Stimulated activated CD4-positive, alpha-beta T cell treated with anti-CD3 and anti-CD28 coated beads, Interleukin-15, amount 100 ng/mL, for 24 hours (primary cell): ENCODE measurements around the gene ABCA12.
"Not testable (repeated sequence)": the region's sequence is repeated elsewhere in the genome, so short reads cannot be mapped to it uniquely, and the experiment has no call there.

Experiments
- DNase-seq: peaks from one replicate; pipeline ENCODE4 v3.0.0-alpha.2; 2020

ABCA12 gene, protein sequence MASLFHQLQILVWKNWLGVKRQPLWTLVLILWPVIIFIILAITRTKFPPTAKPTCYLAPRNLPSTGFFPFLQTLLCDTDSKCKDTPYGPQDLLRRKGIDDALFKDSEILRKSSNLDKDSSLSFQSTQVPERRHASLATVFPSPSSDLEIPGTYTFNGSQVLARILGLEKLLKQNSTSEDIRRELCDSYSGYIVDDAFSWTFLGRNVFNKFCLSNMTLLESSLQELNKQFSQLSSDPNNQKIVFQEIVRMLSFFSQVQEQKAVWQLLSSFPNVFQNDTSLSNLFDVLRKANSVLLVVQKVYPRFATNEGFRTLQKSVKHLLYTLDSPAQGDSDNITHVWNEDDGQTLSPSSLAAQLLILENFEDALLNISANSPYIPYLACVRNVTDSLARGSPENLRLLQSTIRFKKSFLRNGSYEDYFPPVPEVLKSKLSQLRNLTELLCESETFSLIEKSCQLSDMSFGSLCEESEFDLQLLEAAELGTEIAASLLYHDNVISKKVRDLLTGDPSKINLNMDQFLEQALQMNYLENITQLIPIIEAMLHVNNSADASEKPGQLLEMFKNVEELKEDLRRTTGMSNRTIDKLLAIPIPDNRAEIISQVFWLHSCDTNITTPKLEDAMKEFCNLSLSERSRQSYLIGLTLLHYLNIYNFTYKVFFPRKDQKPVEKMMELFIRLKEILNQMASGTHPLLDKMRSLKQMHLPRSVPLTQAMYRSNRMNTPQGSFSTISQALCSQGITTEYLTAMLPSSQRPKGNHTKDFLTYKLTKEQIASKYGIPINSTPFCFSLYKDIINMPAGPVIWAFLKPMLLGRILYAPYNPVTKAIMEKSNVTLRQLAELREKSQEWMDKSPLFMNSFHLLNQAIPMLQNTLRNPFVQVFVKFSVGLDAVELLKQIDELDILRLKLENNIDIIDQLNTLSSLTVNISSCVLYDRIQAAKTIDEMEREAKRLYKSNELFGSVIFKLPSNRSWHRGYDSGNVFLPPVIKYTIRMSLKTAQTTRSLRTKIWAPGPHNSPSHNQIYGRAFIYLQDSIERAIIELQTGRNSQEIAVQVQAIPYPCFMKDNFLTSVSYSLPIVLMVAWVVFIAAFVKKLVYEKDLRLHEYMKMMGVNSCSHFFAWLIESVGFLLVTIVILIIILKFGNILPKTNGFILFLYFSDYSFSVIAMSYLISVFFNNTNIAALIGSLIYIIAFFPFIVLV (N-terminal part only)

DNA sequence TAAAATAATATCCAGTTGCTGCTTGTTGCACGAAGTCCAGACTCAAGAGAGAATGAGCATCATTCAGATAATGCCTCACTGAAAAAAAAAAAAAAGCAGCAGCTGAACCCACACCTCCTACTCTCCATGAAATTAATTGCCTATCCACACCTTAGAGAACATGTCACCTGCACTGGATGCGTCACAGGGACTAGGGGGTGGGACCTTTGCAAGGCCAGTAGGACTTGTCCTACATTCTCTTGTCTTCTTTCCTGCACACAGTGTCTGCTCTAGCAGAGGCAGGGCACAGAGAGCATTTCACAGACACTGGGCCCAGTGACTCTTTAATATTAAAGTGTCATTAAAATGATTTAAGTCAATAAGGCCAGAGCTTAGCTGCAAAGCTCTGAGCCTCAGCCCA, at the start of gene ABCA12:
TSS of gene ABCA12 (minus strand) at position 148 of the 400 bp plus-strand sequence. CDS start 418 bp downstream, outside the sequence.
- DNase-seq = no peak

DNA sequence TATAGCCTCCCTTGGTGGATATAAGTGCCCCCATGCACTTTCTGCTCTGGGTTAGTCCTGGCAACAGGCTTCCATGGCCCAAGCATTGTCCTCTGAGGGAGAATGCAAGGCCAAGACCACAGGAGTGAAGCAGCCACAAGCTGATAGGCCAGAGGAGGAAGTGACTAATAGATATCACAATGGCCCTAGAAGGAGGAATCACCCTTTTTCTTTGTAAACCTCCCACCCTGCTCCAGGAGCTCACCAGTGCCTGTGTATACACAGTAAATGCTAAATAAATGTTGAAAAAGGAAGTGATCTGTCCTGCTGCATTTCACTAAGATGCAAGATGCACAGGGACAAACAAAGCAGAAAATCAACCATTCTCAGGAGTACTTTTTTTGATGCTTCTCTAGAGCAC, 49.7 kb upstream of the ABCA12 start:
- no peak for DNase-seq

DNA sequence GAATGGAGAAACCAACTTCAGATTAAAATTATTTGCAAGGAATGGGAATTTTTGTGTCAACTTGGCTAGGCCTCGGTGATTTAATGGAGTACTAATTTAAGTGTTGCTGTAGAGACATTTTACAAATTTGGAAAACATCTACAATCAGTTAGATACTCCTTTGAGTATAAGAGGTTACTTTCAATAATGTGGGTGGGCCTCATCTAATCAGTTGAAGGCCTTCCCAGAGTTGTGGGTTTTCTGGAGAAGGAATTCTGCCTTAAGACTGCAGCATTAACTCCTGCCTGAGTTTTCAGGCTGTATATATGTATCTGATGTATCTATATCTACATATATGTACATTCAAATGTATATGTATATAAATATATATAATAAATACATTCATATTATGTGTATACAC, 47.6 kb upstream of the ABCA12 start:
- no peak for DNase-seq

DNA sequence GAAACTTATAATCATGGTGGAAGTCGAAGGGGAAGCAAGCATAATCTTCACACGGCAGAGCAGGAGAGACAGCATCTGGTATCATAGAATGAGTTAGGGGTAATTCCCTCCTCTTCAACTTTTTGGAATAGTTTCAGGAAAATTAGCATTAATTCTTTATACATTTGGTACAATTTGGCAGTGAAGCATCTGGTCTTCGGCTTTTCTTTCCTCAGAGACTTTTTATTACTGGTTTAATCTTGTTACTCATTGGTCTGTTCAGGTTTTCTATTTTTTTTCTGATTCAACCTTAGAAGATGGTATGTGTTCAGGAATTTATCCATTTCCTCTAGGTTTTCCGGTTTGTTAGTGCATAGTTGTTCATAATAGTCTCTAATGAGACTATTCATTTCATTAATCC, 39.7 kb upstream of the ABCA12 start:
- no peak for DNase-seq

DNA sequence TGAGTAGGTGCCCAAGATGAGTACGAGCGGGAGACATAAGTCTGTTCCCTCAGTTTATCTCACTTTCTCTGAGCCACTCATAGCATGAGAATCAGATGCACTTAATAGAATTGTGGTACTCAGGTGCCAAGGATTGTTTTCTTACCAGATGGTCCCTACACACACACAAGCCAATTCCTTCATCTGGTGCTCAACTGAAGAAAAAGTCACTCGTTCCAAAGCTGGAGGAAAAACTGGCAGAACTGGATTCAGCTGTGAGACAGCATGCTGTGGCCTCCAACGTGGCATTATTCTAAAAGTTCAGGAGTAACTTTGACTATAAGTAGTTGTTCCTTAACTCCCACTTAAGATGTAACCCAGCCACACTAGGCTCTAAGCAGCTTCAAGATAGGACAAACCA, 33.4 kb upstream of the ABCA12 start:
- no peak for DNase-seq

DNA sequence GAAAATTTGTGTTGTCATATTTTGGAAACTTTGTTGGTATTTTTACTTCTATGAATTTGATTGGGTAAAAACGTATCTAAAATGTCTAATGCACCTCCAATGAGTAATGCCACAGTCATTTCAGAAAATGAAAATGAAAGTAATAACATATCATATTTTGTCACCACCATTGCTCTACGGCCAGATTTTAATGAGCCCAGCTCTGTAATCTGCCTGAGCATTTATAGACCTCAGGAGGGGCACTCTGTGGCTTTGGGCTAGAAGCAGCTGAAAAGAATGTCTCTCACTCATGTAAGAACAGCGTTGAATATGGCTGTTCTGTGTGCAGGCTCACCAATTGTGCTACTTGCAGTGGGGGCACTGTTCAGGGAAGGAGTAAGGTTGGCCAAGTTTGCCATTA, 32.7 kb upstream of the ABCA12 start:
- no peak for DNase-seq

DNA sequence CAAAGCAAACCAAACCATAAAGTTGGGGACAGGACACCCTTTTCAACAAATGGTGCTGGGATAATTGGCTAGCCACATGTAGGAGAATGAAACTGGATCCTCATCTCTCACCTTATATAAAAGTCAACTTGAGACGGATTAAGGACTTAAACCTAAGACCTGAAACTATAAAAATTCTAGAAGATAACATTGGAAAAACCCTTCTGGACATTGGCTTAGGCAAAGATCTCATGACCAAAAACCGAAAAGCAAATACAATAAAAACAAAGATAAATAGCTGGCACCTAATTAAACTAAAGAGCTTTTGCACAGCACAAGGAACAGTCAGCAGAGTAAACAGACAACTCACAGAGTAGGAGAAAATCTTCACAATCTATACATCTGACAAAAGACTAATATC, 28.1 kb upstream of the ABCA12 start:
- not testable (repeated sequence) for DNase-seq

DNA sequence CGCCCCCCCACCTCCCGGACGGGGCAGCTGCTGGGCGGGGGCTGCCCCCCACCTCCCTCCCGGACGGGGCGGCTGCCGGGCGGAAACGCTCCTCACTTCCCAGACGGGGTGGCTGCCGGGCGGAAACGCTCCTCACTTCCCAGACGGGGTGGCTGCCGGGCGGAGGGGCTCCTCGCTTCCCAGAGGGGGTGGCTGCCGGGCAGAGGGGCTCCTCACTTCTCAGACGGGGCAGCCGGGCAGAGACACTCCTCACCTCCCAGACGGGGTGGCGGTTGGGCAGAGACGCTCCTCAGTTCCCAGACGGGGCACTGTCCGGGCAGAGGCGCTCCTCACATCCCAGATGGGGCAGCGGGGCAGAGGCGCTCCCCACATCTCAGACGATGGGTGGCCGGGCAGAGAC, 24.9 kb upstream of the ABCA12 start:
- DNase-seq = not testable (repeated sequence)

DNA sequence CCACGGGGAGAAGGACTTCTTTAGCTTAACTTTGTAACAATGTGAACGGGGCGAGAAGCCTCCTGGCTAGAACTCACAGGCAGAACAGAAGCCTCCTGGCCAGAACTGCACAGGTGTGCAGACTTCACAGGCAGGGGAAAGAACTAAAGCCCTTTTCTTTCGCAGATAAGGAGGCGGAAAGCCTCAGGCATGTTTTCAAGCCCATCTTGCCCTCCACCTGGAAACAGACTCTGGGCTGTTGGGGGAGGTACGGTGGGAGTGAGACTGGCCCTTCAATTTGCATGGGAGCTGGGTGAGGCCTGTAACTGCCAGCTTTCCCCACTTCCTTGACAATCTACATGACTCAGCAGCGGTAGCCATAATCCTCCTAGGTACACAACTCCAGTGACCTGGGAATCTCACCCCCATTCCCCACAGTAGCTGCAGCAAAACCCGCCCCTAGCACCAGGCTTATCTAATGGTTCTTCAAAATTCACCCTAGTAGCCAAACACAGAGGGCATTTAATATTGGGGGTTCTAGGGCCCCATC, 22.9 kb upstream of the ABCA12 start:
- no peak for DNase-seq

DNA sequence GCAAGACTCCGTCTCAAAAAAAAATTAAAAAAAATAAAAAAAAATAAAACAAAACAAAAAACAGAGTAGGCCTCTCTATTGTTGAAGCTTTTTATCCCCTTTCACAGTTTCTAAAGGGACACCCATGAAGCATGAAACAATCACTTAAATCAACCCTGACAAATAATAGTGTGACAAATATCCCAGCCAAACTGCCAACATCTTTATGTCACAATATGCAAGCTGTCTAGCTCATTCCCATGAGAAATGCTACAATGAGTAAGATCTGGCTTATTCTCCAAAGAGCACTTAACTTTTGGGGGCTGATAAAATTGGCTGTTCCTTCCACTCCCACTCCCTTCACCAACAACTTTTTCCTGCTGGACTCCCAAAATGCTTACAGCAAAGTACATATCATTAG, 21.7 kb upstream of the ABCA12 start:
- no peak for DNase-seq

DNA sequence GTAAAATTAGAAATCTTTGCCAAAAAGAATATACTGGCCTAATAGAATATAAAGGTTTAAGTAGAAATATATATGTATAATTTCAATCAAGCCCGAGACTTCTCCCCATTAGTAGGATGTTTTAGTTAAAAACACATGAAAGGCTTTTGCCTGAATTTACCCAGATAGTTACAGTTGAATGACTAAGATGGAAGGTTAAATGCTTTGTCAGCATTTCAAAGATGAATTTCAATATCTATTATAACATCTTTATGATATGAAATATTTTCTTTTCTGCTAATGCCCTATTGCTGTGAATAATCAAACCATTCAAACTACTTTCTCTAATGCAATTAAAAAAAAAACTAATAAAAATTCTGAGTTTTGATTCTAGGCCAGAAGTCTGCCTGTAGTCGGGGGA, 18.0 kb upstream of the ABCA12 start:
- DNase-seq = no peak

DNA sequence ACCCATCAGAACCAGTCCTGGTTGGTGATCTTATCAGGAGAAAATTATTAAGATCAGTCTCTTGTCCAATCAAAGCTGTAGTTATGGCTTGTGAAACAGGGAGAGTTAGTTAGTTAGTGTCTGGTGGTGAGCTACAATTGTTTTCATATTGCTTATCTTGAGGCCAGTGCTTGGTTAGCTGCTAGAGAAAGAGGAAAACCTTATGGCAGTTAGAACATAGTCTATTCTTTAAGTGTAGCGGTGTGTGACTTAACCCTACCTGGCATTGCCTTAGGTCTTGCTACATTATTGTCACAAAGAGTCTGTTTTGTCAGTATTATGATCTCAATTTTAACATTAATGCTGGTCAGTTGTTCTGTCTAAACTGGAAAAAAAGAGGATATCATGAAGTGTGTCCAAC, 11.5 kb upstream of the ABCA12 start:
- DNase-seq = no peak

DNA sequence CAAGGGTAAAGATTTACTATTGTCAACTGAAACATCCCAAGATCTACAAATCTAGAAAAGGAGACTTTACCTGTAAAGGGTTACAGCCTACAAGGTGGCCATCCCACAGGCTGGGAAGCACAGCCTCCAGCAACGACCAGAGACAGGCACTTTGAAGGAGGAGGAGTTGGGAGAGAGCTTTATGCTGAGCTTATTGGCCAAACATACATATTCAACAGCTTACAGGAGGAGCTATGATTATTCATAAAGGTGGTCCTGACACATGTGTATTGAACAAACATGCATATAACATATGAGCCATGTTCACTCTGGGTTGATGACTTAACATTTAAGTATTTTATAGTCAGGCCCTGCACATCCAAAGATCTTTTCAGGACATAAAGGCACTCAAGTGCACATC, 11.1 kb upstream of the ABCA12 start:
- no peak for DNase-seq

DNA sequence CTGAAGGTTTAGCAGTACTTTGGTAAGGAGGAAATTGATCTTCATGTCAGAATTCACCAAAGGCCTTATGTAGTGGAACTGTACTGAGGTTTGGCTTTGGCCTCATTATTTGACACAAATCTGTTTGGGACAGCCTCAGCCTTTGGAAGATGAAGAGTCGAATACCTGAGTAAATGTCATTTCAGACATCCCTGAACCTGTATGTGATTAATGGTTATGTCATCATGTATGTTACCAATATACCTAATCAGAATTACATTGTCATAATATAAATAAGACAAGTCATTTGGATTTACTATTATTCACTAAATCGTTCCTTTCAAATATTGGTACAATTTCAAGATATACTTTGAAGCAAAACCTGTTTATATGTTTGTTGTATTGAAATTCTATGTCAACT, 10.6 kb upstream of the ABCA12 start:
- DNase-seq = no peak

DNA sequence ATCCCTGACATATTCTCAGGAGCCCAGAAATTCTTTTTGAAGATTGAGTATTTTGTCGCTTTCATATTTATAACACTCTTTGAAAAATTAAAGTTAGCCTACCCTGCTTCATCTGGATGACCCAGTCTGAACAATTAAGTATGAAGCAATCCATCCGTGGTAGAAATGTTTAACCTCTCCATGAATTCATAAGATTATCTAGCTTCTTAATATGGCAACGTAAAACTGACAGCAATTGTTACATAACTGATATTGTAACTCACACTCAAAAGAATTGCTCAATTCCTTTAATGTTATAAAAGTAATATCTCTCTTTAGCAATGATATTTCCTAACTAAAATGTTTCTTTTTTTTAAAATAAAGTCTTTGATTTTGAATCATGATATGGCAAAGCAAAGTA, 7.2 kb upstream of the ABCA12 start:
- no peak for DNase-seq

DNA sequence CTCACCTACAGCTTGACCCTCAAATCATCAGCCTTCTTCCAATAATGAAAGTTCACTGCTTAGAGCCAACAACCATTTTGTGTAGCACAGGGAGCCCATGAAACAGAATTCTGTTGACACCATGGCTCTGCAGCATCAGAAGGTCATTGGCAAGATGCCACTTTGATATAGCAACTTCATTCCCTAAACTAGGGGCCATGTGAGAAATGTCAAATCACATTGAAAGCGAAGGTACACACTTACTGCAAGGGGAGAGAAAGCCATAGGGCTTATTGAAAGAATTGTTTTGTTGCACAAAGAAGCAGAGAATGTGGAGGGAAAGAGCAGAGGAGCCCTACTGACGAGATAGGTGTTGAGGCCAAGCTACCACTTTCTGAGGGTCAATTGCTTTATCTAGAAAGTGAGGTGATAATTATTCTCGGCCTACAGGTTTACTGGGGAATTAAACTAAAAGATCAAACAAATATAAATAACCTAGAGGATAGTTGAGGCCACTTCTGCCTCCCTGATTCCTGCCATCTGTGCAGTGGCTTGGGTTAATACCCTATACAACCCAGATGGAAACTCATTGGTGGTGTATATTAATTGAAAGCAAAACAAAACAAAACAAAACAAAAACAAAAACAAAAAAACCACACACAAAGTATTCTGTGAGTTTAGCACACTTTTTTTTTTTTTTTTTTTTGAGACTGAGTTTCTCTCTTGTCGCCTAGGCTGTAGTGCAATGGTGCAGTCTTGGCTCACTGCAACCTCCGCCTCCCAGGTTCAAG, 5.9 kb upstream of the ABCA12 start:
- no peak for DNase-seq

DNA sequence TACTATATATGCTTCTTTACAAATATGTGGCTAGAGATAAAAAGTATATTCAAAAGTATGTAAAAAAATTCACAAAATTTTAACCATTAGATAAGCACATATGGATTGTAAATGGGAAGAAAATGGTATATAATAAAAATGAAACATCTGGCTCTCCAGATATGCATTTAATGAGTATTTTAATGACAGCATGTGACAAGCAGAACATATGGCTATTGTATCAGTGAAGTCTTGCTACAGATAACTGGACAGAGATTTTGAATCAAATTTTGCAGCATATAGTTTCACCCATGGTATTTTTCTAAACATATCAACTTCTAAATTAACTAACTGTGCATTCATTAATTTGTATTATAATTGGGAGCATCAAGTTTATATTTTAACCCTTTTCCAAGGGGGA, 5.0 kb upstream of the ABCA12 start:
- no peak for DNase-seq

DNA sequence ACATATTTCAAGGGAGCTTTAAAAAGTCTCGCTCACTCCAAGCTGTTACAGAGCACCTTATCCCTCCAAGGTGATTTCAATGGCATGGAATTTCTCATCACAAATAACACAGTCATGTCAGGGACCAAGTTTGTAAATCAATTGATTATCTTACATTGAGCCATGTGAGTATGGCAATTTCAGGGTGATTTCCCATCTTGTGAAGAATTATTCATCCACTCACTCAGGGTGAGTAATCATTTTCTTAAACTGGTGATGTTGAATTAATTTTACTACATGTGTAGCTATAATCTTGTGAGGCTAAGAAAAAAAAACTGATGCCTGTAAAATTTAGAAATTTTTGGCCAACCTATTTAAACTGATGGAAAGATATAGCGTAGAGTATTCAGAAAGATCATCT, 3.3 kb upstream of the ABCA12 start:
- no peak for DNase-seq

DNA sequence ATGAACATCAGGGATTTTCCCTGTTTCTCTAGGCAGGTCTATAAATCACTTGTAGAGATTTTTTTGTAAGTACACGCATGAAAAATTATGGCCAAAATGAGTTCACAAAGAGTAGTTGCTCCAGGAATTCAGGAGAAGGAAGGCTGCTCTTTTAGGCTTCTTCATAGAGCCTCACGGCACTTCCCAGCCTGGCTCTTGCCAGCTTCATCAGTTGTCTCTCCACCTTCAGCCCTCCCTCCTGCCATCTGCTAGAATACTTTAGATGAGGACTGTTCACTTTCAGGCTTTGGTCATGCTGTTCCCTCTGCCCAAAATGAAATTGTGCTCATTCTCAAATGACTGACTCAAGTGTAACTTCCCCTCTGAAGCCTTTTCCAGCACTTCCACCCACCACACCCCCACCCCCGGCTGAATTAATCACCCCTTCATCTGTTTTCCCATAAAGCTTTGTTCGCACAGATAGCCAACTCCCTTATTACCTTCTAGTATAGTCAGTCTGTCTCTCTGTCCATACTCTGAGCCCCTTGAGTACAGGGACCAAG, 1.8 kb upstream of the ABCA12 start:
- DNase-seq = no peak

DNA sequence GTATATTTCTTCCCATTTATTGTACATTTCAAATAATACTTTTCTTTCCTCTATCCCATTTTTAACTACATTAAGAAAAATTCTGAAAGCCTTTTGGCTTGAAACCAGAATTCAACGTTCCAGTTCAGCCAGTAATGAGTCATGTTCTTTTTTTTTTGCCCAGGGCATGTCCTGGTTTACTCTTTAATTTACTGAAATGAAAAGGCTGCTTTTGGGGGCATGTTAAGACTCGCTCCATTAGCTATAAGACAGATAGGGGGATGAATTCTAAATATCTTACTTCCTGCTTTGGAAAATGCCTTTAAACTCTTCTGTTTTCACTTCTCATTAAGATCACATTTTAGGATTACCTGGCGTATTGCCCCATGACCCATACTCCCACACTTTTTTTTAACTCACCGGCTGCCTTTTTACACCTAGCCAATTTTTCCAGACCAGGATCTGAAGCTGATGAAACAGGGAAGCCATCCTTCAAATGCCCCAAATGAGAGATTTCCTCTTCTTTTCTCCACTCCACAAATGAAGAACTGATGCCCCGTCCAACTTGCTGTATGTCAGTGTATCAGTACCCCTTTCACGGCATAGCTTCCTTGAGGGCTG, 585 bp downstream of the ABCA12 start:
- no peak for DNase-seq

DNA sequence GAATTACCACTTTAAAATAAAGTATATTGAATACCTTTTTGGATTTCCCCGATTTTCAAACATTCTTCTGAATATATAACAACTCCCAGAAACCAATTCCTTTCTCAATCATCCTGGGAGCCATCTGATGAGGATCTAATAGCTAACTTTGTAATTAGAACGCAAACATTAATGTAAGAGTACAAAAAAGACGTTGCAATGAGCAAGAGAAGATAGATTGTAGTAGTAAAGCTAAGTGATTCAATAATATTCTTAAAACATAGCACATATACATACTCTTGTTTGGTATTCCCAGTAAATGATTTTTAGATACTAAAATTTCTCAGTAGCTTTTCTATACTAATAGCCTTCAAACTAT, 1.1 kb downstream of the ABCA12 start:
- DNase-seq = no peak
